Measurements from ENCODE around the gene BICC1.

The BICC1 gene

GRCh38 chr10:58660575-58661255 lies 148.0 kb downstream of the BICC1 start:
- TF ChIP-seq JUND (IDR thresholded peaks at IDR 0.05; ENCODE audit: low read depth): no peak
- in situ Hi-C loops (cut with HindIII; ENCODE audit: low pct_unique_long_range_greater_than_20kb, low sequenced_read_pairs): no loop called here
- DNase-seq (ENCODE audit: low read depth in 1 of 2, low spot score in 1 of 2): no peak

GRCh38 chr10:58661336-58661735 lies 148.7 kb downstream of the BICC1 start:
- DNase-seq (ENCODE audit: low read depth in 1 of 2, low spot score in 1 of 2): no peak
- no peak for TF ChIP-seq JUND (IDR thresholded peaks at IDR 0.05; ENCODE audit: low read depth)
- in situ Hi-C loops (cut with HindIII; ENCODE audit: low pct_unique_long_range_greater_than_20kb, low sequenced_read_pairs): no loop called here

GRCh38 chr10:58661902-58662301 lies 149.2 kb downstream of the BICC1 start:
- in situ Hi-C loops (cut with HindIII; ENCODE audit: low pct_unique_long_range_greater_than_20kb, low sequenced_read_pairs): no loop called here
- no peak for TF ChIP-seq JUND (IDR thresholded peaks at IDR 0.05; ENCODE audit: low read depth)
- DNase-seq (ENCODE audit: low read depth in 1 of 2, low spot score in 1 of 2): no peak

GRCh38 chr10:58662314-58662713 lies 149.6 kb downstream of the BICC1 start:
- DNase-seq (ENCODE audit: low read depth in 1 of 2, low spot score in 1 of 2): no peak
- in situ Hi-C loops (cut with HindIII; ENCODE audit: low pct_unique_long_range_greater_than_20kb, low sequenced_read_pairs): no loop called here

GRCh38 chr10:58665361-58665760 lies 152.7 kb downstream of the BICC1 start:
- DNase-seq (ENCODE audit: low read depth in 1 of 2, low spot score in 1 of 2): no peak
- in situ Hi-C loops (cut with HindIII; ENCODE audit: low pct_unique_long_range_greater_than_20kb, low sequenced_read_pairs): no loop called here
- TF ChIP-seq JUND (IDR thresholded peaks at IDR 0.05; ENCODE audit: low read depth): no peak

More at GRCh38 chr10:58662314-58662713, 149.6 kb downstream of the BICC1 start:
- TF ChIP-seq JUND (IDR thresholded peaks at IDR 0.05; ENCODE audit: low read depth): no peak

GRCh38 chr10:58666024-58666423 lies 153.4 kb downstream of the BICC1 start:
- no peak for TF ChIP-seq JUND (IDR thresholded peaks at IDR 0.05; ENCODE audit: low read depth)
- in situ Hi-C loops (cut with HindIII; ENCODE audit: low pct_unique_long_range_greater_than_20kb, low sequenced_read_pairs): no loop called here
- DNase-seq (ENCODE audit: low read depth in 1 of 2, low spot score in 1 of 2): peak in 1 of 2 experiments; percentile 55

GRCh38 chr10:58667658-58668310 lies 155.1 kb downstream of the BICC1 start:
- DNase-seq (ENCODE audit: low read depth in 1 of 2, low spot score in 1 of 2): no peak
- no peak for TF ChIP-seq JUND (IDR thresholded peaks at IDR 0.05; ENCODE audit: low read depth)
- in situ Hi-C loops (cut with HindIII; ENCODE audit: low pct_unique_long_range_greater_than_20kb, low sequenced_read_pairs): no loop called here

- in situ Hi-C loops (cut with HindIII; ENCODE audit: low pct_unique_long_range_greater_than_20kb, low sequenced_read_pairs): no loop called here
- no peak for DNase-seq (ENCODE audit: low read depth in 1 of 2, low spot score in 1 of 2)
- no peak for TF ChIP-seq JUND (IDR thresholded peaks at IDR 0.05; ENCODE audit: low read depth)
These were observed 160.2 kb downstream of the BICC1 start for GRCh38 chr10:58672845-58673244.

- in situ Hi-C loops (cut with HindIII; ENCODE audit: low pct_unique_long_range_greater_than_20kb, low sequenced_read_pairs): no loop called here
- TF ChIP-seq JUND (IDR thresholded peaks at IDR 0.05; ENCODE audit: low read depth): no peak
- no peak for DNase-seq (ENCODE audit: low read depth in 1 of 2, low spot score in 1 of 2)
These were observed 161.6 kb downstream of the BICC1 start for GRCh38 chr10:58674251-58674650.

GRCh38 chr10:58675321-58675720 lies 162.6 kb downstream of the BICC1 start:
- DNase-seq (ENCODE audit: low read depth in 1 of 2, low spot score in 1 of 2): no peak
- in situ Hi-C loops (cut with HindIII; ENCODE audit: low pct_unique_long_range_greater_than_20kb, low sequenced_read_pairs): no loop called here
- TF ChIP-seq JUND (IDR thresholded peaks at IDR 0.05; ENCODE audit: low read depth): no peak

- in situ Hi-C loops (cut with HindIII; ENCODE audit: low pct_unique_long_range_greater_than_20kb, low sequenced_read_pairs): no loop called here
- no peak for DNase-seq (ENCODE audit: low read depth in 1 of 2, low spot score in 1 of 2)
- no peak for TF ChIP-seq JUND (IDR thresholded peaks at IDR 0.05; ENCODE audit: low read depth)
These were observed 178.9 kb downstream of the BICC1 start for GRCh38 chr10:58691528-58691927.

GRCh38 chr10:58693919-58694318 lies 181.2 kb downstream of the BICC1 start:
- TF ChIP-seq JUND (IDR thresholded peaks at IDR 0.05; ENCODE audit: low read depth): no peak
- in situ Hi-C loops (cut with HindIII; ENCODE audit: low pct_unique_long_range_greater_than_20kb, low sequenced_read_pairs): no loop called here

GRCh38 chr10:58695022-58695421 lies 182.3 kb downstream of the BICC1 start:
- DNase-seq (ENCODE audit: low read depth in 1 of 2, low spot score in 1 of 2): no peak
- in situ Hi-C loops (cut with HindIII; ENCODE audit: low pct_unique_long_range_greater_than_20kb, low sequenced_read_pairs): no loop called here
- TF ChIP-seq JUND (IDR thresholded peaks at IDR 0.05; ENCODE audit: low read depth): no peak

More at GRCh38 chr10:58693919-58694318, 181.2 kb downstream of the BICC1 start:
- DNase-seq (ENCODE audit: low read depth in 1 of 2, low spot score in 1 of 2): no peak
